NOMO-1 treated with dmso at 0.1 percent for 144 hours (cell line): Measurements from ENCODE around the gene CD47.

Source experiments
- DNase-seq: peaks from one replicate; lab custom pipeline; 2025; ENCODE audit not compliant: unreplicated experiment; lab: John Stamatoyannopoulos, UW

The CD47 gene

GRCh38 chr3:108117241-108117775, 26.5 kb upstream of the CD47 start:
- DNase-seq = no peak

GRCh38 chr3:108114423-108115065, 23.7 kb upstream of the CD47 start:
- DNase-seq = no peak

- DNase-seq = no peak
These were observed 23.1 kb upstream of the CD47 start for GRCh38 chr3:108113975-108114374.

GRCh38 chr3:108110934-108111333, 20.1 kb upstream of the CD47 start:
- DNase-seq = no peak

GRCh38 chr3:108108416-108108815, 17.6 kb upstream of the CD47 start:
- no peak for DNase-seq

GRCh38 chr3:108106449-108106848, 15.6 kb upstream of the CD47 start:
- DNase-seq = no peak

GRCh38 chr3:108106031-108106430, 15.2 kb upstream of the CD47 start:
- DNase-seq = no peak

GRCh38 chr3:108103886-108104797, 13.3 kb upstream of the CD47 start:
- no peak for DNase-seq

- no peak for DNase-seq
These were observed 12.4 kb upstream of the CD47 start for GRCh38 chr3:108103040-108103751.

- peak; percentile 77 for DNase-seq
These were observed 11.7 kb upstream of the CD47 start for GRCh38 chr3:108102420-108103039.

GRCh38 chr3:108100906-108101660, 10.3 kb upstream of the CD47 start:
- peak; percentile 29 for DNase-seq

- peak; percentile 78 for DNase-seq
These were observed 9.0 kb upstream of the CD47 start for GRCh38 chr3:108099679-108100428.

GRCh38 chr3:108099244-108099643, 8.4 kb upstream of the CD47 start:
- no peak for DNase-seq

- DNase-seq = no peak
These were observed 7.2 kb upstream of the CD47 start for GRCh38 chr3:108098003-108098370.

GRCh38 chr3:108097322-108098002, 6.6 kb upstream of the CD47 start:
- peak; percentile 53 for DNase-seq

- DNase-seq = no peak
These were observed 5.9 kb upstream of the CD47 start for GRCh38 chr3:108096532-108097321.

- DNase-seq = no peak
These were observed 2.8 kb upstream of the CD47 start for GRCh38 chr3:108093616-108094015.

GRCh38 chr3:108093021-108093420, 2.2 kb upstream of the CD47 start:
- no peak for DNase-seq
